ENCODE measurements around the gene TLK1.

DNA sequence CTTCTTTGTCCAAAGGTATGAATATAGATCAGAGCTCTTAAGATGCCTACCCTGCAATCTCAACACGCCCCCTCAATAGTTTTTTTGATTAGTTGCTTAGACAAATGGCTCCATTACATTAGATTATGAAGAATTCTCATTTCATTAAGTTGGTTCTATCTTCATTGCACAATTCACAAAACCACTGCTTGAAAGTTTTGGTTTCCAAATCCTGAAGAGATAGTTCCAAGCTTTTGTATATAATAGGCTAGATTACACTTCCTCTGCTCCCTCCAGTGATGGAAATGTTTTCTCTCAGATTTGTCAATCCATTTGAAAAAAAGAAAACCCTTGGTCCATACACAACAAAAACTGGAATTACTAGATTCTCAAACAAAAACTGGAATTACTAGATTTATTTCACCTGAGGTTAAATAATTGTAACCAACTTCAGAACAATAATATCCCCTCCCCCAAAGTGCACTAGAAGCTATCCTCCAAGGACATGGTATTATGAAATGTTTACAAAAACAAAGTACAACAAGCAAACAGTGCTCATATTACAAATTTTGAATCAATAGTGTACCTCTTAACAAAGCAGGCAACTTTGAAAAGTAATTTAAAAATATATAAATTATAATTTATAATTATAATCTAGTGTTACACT, 6.8 kb upstream of the TLK1 start:
- no peak for TF ChIP-seq POLR2AphosphoS5 (IDR thresholded peaks at IDR 0.05)
- no peak for TF ChIP-seq POLR2A (IDR thresholded peaks at IDR 0.05)
- TF ChIP-seq, protein P1, sequence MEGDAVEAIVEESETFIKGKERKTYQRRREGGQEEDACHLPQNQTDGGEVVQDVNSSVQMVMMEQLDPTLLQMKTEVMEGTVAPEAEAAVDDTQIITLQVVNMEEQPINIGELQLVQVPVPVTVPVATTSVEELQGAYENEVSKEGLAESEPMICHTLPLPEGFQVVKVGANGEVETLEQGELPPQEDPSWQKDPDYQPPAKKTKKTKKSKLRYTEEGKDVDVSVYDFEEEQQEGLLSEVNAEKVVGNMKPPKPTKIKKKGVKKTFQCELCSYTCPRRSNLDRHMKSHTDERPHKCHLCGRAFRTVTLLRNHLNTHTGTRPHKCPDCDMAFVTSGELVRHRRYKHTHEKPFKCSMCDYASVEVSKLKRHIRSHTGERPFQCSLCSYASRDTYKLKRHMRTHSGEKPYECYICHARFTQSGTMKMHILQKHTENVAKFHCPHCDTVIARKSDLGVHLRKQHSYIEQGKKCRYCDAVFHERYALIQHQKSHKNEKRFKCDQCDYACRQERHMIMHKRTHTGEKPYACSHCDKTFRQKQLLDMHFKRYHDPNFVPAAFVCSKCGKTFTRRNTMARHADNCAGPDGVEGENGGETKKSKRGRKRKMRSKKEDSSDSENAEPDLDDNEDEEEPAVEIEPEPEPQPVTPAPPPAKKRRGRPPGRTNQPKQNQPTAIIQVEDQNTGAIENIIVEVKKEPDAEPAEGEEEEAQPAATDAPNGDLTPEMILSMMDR (IDR thresholded peaks at IDR 0.05) = no peak
